Left cardiac atrium (tissue), 4 donors: ENCODE results near the gene OR52I2. TPM values are rescaled to one million over a fixed set of nuclear protein-coding genes. Genes with fewer than 3 reads are reported as not detected.
A peak's percentile ranks its signal among the peaks of the same experiment; 100 is the strongest.

ENCODE experiments used
- ATAC-seq, 2 donors: fragments of 200-7000 bp; cut with Tn5 transposase; one replicate each; pipeline ENCODE4 v1.9.1; 2020; ENCODE audit warnings: mild to moderate bottlenecking in 2 of 2, moderate library complexity in 2 of 2
- DNase-seq: peaks from one replicate; pipeline ENCODE4 v3.0.0-alpha.2; 2020
- intact Hi-C, 2 donors: fragments of 100-400 bp; cut with DNase I; formaldehyde crosslinking; loops; one replicate each; pipeline versions ENCODE4 v1.14.1 to v1.15.1; 2022 to 2023
- long read RNA-seq: library from polyadenylated mRNA; unstranded; transcript quantifications from one replicate; pipeline ENCODE4 v2.0.0, GENCODE V29; 2021
- total RNA-seq, 2 donors: library from RNA; stranded (reverse); fragmentation: NEBNext Ultra II Directional; extraction: Animal tissue kit (Norgen Biotek cat#: 25700); gene quantifications; one replicate each; pipeline ENCODE4 v1.2.1, GENCODE V29; 2021
- donor health status: DM: no; HTN: yes; CAD: no.
- donor health status: DM: no; HTN: yes; CAD: no; lungs with severe emphysema.
- donor health status: DM: yes; HTN: yes; CAD: no.
- donor health status: Dilated cardiomyopathy.

The OR52I2 gene
- not detected for total RNA-seq
- long read RNA-seq: 0 reads

GRCh38 chr11:4581443-4581842, at the start of gene OR52I2:
TSS of gene OR52I2 (plus strand) at chr11:4581743.
- no peak for DNase-seq
- no peak for ATAC-seq
- intact Hi-C loops: no loop called here

- DNase-seq: peak; percentile 36
- ATAC-seq: peak; percentile 78 to 79
- intact Hi-C loops: loop anchor here (1.0 to 5.0 kb wide), 2 partner anchors 352 kb away; no protein-coding TSS in a partner anchor
Observed at GRCh38 chr11:4539603-4540219, 41.8 kb upstream of the OR52I2 start.

- DNase-seq: no peak
- ATAC-seq: no peak
- intact Hi-C loops: loop anchor here in 1 of 2 donors (5.0 kb wide), 1 partner anchor 354 kb away; no protein-coding TSS in a partner anchor
Observed at GRCh38 chr11:4541071-4541470, 40.5 kb upstream of the OR52I2 start.

GRCh38 chr11:4543561-4543960, 38.0 kb upstream of the OR52I2 start:
- DNase-seq (no peak), ATAC-seq (no peak)
- intact Hi-C loops: loop anchor here in 1 of 2 donors (5.0 kb wide), 1 partner anchor 356 kb away; no protein-coding TSS in a partner anchor

GRCh38 chr11:4544891-4545290, 36.7 kb upstream of the OR52I2 start, which contains the start of gene OR52M1:
TSS of gene OR52M1 (plus strand) at chr11:4545191. CDS start at chr11:4545191, 0 bp downstream.
- no peak for ATAC-seq
- intact Hi-C loops: loop anchor here in 1 of 2 donors (5.0 kb wide), 1 partner anchor 358 kb away; no protein-coding TSS in a partner anchor
- no peak for DNase-seq

GRCh38 chr11:4546878-4547277, 34.7 kb upstream of the OR52I2 start:
- DNase-seq (no peak), ATAC-seq (no peak)
- intact Hi-C loops: no loop called here

- DNase-seq (no peak), ATAC-seq (no peak)
- intact Hi-C loops: no loop called here
Observed at GRCh38 chr11:4547416-4547815, 34.1 kb upstream of the OR52I2 start.

- ATAC-seq (no peak), DNase-seq (no peak)
- intact Hi-C loops: no loop called here
Observed at GRCh38 chr11:4551346-4551979, 30.1 kb upstream of the OR52I2 start.

- intact Hi-C loops: no loop called here
- ATAC-seq (no peak), DNase-seq (no peak)
Observed at GRCh38 chr11:4559527-4560440, 21.8 kb upstream of the OR52I2 start.

GRCh38 chr11:4560467-4560866, 21.1 kb upstream of the OR52I2 start:
- intact Hi-C loops: no loop called here
- no peak for ATAC-seq
- DNase-seq: no peak

GRCh38 chr11:4565371-4565770, 16.2 kb upstream of the OR52I2 start:
- no peak for ATAC-seq

GRCh38 chr11:4569075-4569474, 12.5 kb upstream of the OR52I2 start:
- no peak for ATAC-seq
- intact Hi-C loops: no loop called here
- DNase-seq: no peak

More at GRCh38 chr11:4565371-4565770, 16.2 kb upstream of the OR52I2 start:
- DNase-seq: no peak
- intact Hi-C loops: no loop called here

- intact Hi-C loops: no loop called here
- ATAC-seq: no peak
- DNase-seq: no peak
Observed at GRCh38 chr11:4576880-4577279, 4.7 kb upstream of the OR52I2 start.

GRCh38 chr11:4577761-4578160, 3.8 kb upstream of the OR52I2 start:
- DNase-seq (no peak), ATAC-seq (no peak)

GRCh38 chr11:4578624-4579023, 2.9 kb upstream of the OR52I2 start:
- no peak for DNase-seq
- intact Hi-C loops: no loop called here
- no peak for ATAC-seq

More at GRCh38 chr11:4577761-4578160, 3.8 kb upstream of the OR52I2 start:
- intact Hi-C loops: no loop called here

GRCh38 chr11:4580124-4580523, 1.4 kb upstream of the OR52I2 start:
- DNase-seq (no peak), ATAC-seq (no peak)
- intact Hi-C loops: no loop called here

- DNase-seq (no peak), ATAC-seq (no peak)
- intact Hi-C loops: no loop called here
Observed at GRCh38 chr11:4589017-4589416, 7.5 kb downstream of the OR52I2 start.

GRCh38 chr11:4593739-4594138, 12.2 kb downstream of the OR52I2 start, which contains the start of gene OR52I1:
TSS of gene OR52I1 (plus strand) at chr11:4594039. CDS start at chr11:4594039, 0 bp downstream.
- intact Hi-C loops: no loop called here
- ATAC-seq (no peak), DNase-seq (no peak)

GRCh38 chr11:4605057-4605456, 23.5 kb downstream of the OR52I2 start:
- ATAC-seq (no peak), DNase-seq (no peak)
- intact Hi-C loops: no loop called here
